Measurements from ENCODE around the gene CCPG1. TPM values are rescaled to one million over a fixed set of nuclear protein-coding genes. Genes with fewer than 3 reads are reported as not detected.

The CCPG1 gene
- total and polyA plus RNA-seq, 2 of the 13 experiments (the other 11 are each of a cell fraction or from before 2014, with no cell fraction given), result 16.1 to 19.5 TPM

- WGBS (ENCODE audit: low lambda C conversion rate), result under 1% methylated on average over 41 of the region's 49 CpGs
- TF ChIP-seq SATB2 (CRISPR knock-in tag; IDR thresholded peaks at IDR 0.05), result no peak
- TF ChIP-seq NFIB (CRISPR knock-in tag; IDR thresholded peaks at IDR 0.05; ENCODE audit: borderline replicate concordance), result no peak
- TF ChIP-seq U2AF1 (optimal IDR thresholded peaks at IDR 0.05; ENCODE audit: low read depth, low read length), result no peak
- no peak for TF ChIP-seq ONECUT2 (CRISPR knock-in tag; IDR thresholded peaks at IDR 0.05)
- TF ChIP-seq, protein P1, sequence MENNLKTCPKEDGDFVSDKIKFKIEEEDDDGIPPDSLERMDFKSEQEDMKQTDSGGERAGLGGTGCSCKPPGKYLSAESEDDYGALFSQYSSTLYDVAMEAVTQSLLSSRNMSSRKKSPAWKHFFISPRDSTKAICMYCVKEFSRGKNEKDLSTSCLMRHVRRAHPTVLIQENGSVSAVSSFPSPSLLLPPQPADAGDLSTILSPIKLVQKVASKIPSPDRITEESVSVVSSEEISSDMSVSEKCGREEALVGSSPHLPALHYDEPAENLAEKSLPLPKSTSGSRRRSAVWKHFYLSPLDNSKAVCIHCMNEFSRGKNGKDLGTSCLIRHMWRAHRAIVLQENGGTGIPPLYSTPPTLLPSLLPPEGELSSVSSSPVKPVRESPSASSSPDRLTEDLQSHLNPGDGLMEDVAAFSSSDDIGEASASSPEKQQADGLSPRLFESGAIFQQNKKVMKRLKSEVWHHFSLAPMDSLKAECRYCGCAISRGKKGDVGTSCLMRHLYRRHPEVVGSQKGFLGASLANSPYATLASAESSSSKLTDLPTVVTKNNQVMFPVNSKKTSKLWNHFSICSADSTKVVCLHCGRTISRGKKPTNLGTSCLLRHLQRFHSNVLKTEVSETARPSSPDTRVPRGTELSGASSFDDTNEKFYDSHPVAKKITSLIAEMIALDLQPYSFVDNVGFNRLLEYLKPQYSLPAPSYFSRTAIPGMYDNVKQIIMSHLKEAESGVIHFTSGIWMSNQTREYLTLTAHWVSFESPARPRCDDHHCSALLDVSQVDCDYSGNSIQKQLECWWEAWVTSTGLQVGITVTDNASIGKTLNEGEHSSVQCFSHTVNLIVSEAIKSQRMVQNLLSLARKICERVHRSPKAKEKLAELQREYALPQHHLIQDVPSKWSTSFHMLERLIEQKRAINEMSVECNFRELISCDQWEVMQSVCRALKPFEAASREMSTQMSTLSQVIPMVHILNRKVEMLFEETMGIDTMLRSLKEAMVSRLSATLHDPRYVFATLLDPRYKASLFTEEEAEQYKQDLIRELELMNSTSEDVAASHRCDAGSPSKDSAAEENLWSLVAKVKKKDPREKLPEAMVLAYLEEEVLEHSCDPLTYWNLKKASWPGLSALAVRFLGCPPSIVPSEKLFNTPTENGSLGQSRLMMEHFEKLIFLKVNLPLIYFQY (CRISPR knock-in tag; IDR thresholded peaks at IDR 0.05; ENCODE audit: borderline replicate concordance), result no peak
- TF ChIP-seq, protein P2, sequence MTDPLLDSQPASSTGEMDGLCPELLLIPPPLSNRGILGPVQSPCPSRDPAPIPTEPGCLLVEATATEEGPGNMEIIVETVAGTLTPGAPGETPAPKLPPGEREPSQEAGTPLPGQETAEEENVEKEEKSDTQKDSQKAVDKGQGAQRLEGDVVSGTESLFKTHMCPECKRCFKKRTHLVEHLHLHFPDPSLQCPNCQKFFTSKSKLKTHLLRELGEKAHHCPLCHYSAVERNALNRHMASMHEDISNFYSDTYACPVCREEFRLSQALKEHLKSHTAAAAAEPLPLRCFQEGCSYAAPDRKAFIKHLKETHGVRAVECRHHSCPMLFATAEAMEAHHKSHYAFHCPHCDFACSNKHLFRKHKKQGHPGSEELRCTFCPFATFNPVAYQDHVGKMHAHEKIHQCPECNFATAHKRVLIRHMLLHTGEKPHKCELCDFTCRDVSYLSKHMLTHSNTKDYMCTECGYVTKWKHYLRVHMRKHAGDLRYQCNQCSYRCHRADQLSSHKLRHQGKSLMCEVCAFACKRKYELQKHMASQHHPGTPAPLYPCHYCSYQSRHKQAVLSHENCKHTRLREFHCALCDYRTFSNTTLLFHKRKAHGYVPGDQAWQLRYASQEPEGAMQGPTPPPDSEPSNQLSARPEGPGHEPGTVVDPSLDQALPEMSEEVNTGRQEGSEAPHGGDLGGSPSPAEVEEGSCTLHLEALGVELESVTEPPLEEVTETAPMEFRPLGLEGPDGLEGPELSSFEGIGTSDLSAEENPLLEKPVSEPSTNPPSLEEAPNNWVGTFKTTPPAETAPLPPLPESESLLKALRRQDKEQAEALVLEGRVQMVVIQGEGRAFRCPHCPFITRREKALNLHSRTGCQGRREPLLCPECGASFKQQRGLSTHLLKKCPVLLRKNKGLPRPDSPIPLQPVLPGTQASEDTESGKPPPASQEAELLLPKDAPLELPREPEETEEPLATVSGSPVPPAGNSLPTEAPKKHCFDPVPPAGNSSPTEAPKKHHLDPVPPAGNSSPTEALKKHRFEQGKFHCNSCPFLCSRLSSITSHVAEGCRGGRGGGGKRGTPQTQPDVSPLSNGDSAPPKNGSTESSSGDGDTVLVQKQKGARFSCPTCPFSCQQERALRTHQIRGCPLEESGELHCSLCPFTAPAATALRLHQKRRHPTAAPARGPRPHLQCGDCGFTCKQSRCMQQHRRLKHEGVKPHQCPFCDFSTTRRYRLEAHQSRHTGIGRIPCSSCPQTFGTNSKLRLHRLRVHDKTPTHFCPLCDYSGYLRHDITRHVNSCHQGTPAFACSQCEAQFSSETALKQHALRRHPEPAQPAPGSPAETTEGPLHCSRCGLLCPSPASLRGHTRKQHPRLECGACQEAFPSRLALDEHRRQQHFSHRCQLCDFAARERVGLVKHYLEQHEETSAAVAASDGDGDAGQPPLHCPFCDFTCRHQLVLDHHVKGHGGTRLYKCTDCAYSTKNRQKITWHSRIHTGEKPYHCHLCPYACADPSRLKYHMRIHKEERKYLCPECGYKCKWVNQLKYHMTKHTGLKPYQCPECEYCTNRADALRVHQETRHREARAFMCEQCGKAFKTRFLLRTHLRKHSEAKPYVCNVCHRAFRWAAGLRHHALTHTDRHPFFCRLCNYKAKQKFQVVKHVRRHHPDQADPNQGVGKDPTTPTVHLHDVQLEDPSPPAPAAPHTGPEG (CRISPR knock-in tag; IDR thresholded peaks at IDR 0.05), result no peak
- peak; percentile 84 for TF ChIP-seq ZBTB7B (CRISPR knock-in tag; IDR thresholded peaks at IDR 0.05)
- TF ChIP-seq ZNF616 (CRISPR knock-in tag; IDR thresholded peaks at IDR 0.05; ENCODE audit: low read depth), result no peak; the same call in 1 of the 2 replicates
- peak; percentile 67; the same call in 1 of the 2 replicates for TF ChIP-seq STAT5B (CRISPR knock-in tag; IDR thresholded peaks at IDR 0.05)
- peak; percentile 92; the same call in 1 of the 2 replicates for TF ChIP-seq ZNF580 (CRISPR knock-in tag; IDR thresholded peaks at IDR 0.05; ENCODE audit: borderline replicate concordance, low read depth)
- no peak for TF ChIP-seq ZNF781 (CRISPR knock-in tag; IDR thresholded peaks at IDR 0.05; ENCODE audit: borderline replicate concordance, not compliant biosample characterization)
- no peak for TF ChIP-seq STAG1 (CRISPR knock-in tag; IDR thresholded peaks at IDR 0.05)
- no peak for TF ChIP-seq SALL2 (CRISPR knock-in tag; IDR thresholded peaks at IDR 0.05)
Observed at GRCh38 chr15:55318588-55319494, 89.3 kb downstream of the CCPG1 start, which contains the start of the genes PIGB and PIGBOS1. PIGB (plus strand) TSS chr15:55319222; CDS start chr15:55319251, 29 bp downstream. PIGBOS1 (minus strand) TSS chr15:55319123; CDS start chr15:55317792, 1,331 bp downstream.

More at GRCh38 chr15:55318588-55319494, 89.3 kb downstream of the CCPG1 start, which contains the start of the genes PIGB and PIGBOS1:
- Histone ChIP-seq H3K27me3 (ENCODE audit: control insufficient read depth in 1 of 2, insufficient read depth in 2 of 2, low read length in 2 of 2) (no peaks in the 10 kb centered on the region), H2AFZ (ENCODE audit: low read length) (peak within 1 kb of the TSS; percentile 75), H3K79me2 (ENCODE audit: insufficient read depth, low read length) (peaks cover 24% of the 10 kb centered on the region), H3K4me3 (replicated peaks in 1 of 3; ENCODE audit: insufficient read depth in 1 of 3, low read depth in 2 of 3, low read length in 3 of 3) (peak within 1 kb of the TSS; percentile 66 to 91 (median 76)), H3K9me3 (ENCODE audit: low read length) (no peaks in the 10 kb centered on the region), H3K27ac (ENCODE audit: extremely low read length, insufficient read depth, low read length) (peak within 1 kb of the TSS; percentile 93), H3K4me1 (ENCODE audit: insufficient read depth, low read length) (peaks cover 21% of the 10 kb centered on the region), H4K20me1 (ENCODE audit: insufficient read depth, low read length) (no peaks in the 10 kb centered on the region), H3K36me3 (replicated peaks in 1 of 2; ENCODE audit: control insufficient read depth in 1 of 2, insufficient read depth in 2 of 2, low read length in 2 of 2) (no peaks in the 10 kb centered on the region), H3K9ac (ENCODE audit: insufficient read depth, low read depth, low read length) (peak within 1 kb of the TSS; percentile 91), H3K4me2 (ENCODE audit: low read depth, low read length) (peak within 1 kb of the TSS; percentile 65)
- CTCF ChIA-PET (ENCODE audit: low intra/inter-chr PET ratio, low total read pairs), result interaction anchor here (0.9 kb wide), 1 partner anchor 117 kb away, joined by 3 read pairs; no protein-coding TSS in a partner anchor
- POLR2A ChIA-PET, result interaction anchor here (0.9 to 2.3 kb wide), 7 partner anchors 13 to 122 kb away, joined by 3 to 30 read pairs (median 4); partner anchors contain the start of genes CCPG1, PIERCE2 and RSL24D1
- FAIRE-seq (no peak), DNase-seq (ENCODE audit: low spot score) (peak; percentile 82), ATAC-seq (peak; percentile 97)
- BruUV-seq (replicated peaks), result TSS peak; percentile 58
- in situ Hi-C loops (cut with HindIII; ENCODE audit: extremely low pct_ligation_motif_present, low pct_unique_long_range_greater_than_20kb), result no loop called here
- intact Hi-C loops (cut with micrococcal nuclease; ENCODE audit: unreplicated experiment), result loop anchor here (5.0 kb wide), 2 partner anchors 88 to 118 kb away; partner anchors contain the start of genes CCPG1 and PIERCE2

Data from HepG2 (cell line).